Fibroblast of villous mesenchyme (primary cell): ENCODE data around the gene POLR2L. TPM values are rescaled to one million over a fixed set of nuclear protein-coding genes. Genes with fewer than 3 reads are reported as not detected.

Experiments
- DNase-seq: peaks from one replicate; pipeline ENCODE4 v3.0.0-alpha.2; 2010; ENCODE audit warnings: low read depth
- H3K4me3 ChIP-seq: 2 replicates; pipeline ENCODE4 v1.5.1; 2011; ENCODE audit warnings: low read depth, mild to moderate bottlenecking, low read length
- total RNA-seq: library from RNA; depleted of rRNA; stranded (reverse); fragments of >200 nt; gene quantifications from 2 replicates; pipeline ENCODE4 v1.2.3, GENCODE V29; 2012
- TF ChIP-seq, protein P1 (sequence below): IDR thresholded peaks from 2 replicates; pipeline ENCODE4 v1.5.1; 2012; ENCODE audit warnings: low read depth, mild to moderate bottlenecking, low read length; ENCODE audit not compliant: insufficient read depth

The POLR2L gene
- total RNA-seq, 1 donor, result 92.4 TPM

DNA sequence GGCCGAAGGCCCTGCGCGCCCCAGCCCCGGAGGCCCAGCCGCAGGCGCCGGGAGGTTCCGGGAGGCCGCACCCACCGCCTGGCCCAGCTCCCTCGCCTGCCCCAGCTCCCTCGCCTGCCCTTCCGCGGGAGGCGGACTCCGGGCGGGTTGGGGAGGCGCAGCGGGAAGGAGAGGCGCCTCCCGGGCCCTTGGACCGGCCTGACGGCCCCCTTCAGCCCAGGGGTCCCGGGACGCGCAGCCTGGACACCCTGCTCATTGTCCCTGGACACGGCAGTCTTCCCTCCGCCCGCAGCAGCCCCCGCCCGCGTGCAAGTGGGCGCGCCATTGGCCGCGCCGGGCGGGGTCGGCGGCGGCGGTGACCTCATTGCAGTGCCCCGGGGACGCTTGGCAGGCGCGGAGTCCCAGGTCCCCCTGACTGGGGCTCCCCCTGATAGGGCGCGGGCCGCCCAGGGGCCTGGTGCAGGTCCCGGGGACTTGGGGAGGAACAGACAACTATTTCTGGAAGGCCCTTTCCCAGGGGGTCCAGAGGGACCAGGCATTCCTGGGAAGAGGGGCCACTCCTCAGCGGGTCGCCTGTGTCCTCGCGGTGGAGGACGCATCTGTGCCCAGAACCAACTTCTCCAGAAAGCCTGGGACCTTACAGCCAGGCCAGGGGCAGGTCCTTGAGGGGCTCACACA lies 9.1 kb downstream of the POLR2L start:
- TF ChIP-seq, protein P1, sequence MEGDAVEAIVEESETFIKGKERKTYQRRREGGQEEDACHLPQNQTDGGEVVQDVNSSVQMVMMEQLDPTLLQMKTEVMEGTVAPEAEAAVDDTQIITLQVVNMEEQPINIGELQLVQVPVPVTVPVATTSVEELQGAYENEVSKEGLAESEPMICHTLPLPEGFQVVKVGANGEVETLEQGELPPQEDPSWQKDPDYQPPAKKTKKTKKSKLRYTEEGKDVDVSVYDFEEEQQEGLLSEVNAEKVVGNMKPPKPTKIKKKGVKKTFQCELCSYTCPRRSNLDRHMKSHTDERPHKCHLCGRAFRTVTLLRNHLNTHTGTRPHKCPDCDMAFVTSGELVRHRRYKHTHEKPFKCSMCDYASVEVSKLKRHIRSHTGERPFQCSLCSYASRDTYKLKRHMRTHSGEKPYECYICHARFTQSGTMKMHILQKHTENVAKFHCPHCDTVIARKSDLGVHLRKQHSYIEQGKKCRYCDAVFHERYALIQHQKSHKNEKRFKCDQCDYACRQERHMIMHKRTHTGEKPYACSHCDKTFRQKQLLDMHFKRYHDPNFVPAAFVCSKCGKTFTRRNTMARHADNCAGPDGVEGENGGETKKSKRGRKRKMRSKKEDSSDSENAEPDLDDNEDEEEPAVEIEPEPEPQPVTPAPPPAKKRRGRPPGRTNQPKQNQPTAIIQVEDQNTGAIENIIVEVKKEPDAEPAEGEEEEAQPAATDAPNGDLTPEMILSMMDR, result no peak
- no peak for DNase-seq
- peak overlapping the region; percentile 72 for H3K4me3 ChIP-seq

DNA sequence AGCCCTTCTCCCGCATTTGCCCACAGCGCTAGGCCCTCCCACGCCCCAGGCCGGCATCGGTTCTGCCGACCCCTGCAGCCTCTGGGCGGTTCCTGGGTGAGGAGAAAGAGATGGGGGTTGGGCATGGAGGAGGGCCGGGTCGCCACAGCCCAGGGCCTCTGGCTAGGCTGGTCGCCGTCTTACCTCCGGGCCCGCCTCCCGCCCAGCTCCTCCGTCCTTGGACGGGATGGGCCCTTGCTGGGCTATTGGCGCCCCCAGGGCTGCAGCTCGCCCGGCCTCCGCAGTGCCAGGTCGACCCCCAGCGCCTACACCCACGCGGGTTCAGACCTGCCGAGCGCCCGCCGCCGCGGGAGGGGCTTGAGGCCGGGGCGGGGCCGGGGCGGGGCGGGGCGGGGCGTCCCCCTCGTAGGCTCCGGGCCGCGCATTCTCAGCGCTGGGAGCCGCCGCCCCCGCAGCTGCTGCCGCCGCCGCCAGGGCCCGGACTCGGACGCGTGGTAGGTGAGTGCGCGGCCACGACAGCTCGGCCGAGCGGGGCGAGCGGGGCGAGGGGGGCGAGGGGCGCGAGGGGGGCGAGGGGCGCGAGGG lies 9.7 kb downstream of the POLR2L start, which contains the start of gene CD151:
TSS of gene CD151 (plus strand) at position 424 of the 585 bp plus-strand sequence. CDS start 3,118 bp downstream, outside the sequence.
- DNase-seq, result peak; percentile 53
- peak within 1 kb of the TSS; percentile 72 for H3K4me3 ChIP-seq
- TF ChIP-seq, protein P1, result no peak

DNA sequence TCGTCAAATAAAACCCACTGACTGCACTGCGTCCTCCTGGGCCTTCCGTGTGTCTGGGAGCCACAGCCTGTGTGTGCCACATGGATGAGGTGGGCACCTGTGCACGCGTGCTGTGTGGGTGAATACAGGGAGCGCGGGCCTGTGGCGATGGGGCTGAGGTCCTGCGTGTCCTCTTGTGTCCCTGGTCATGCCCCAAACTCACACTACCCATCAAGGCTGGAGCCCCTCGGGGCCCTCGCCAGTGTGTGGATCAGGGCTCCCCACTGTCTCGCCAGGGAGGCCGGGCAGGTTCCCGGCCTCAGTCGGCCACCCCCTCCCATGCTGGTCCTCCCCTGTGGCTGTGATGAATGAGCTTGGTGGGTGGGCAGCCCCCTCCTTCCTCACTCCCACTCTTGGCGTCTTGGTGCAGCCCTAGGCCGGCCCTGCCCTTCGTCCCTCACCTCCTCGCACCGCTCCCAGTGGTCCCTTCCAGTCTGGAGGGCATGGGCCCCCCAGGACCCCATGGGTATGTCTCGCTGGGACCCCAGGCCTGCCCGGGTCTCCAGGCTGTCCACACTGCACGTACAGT lies 10.3 kb downstream of the POLR2L start:
- no peak for DNase-seq
- peak overlapping the region; percentile 57 for H3K4me3 ChIP-seq
- TF ChIP-seq, protein P1, result no peak

DNA sequence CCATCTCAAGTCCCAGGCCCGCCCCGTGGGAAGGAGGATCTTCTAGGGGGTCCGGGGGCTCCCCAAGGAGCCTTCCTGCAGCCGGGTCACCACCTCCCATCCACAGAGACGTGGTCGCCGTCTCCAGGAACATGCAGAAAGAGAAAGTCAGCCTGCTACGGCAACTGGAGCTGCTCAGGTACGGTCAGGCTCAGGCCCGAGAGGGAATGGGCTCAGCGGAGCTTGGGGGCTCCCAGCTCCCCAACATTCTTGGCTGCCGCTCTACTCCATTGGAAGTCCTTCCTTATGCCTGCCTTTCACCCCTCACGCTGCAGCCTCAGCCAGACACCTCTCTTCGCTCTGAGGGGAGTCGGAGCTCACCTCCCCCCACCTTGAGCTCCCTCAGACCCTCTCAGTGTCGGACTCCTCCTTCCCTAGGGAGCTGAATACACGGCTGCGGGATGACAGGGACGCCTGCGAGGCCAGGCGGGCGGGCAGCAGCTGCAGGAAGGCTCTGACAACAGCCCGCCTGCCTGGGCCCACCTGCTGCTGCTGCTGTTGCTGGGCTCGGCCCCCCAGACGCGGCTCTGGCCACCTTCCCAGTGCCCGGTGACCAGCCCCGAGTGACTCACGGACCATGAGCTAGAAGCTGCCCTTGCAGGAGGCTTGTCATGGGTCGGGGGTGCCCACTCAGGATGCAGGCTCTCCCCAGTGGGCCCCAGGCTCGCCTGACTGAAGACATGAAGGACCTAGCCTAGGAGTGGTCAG lies 11.0 kb downstream of the POLR2L start:
- no peak for DNase-seq
- TF ChIP-seq, protein P1, result no peak
- no peak overlapping the region for H3K4me3 ChIP-seq

DNA sequence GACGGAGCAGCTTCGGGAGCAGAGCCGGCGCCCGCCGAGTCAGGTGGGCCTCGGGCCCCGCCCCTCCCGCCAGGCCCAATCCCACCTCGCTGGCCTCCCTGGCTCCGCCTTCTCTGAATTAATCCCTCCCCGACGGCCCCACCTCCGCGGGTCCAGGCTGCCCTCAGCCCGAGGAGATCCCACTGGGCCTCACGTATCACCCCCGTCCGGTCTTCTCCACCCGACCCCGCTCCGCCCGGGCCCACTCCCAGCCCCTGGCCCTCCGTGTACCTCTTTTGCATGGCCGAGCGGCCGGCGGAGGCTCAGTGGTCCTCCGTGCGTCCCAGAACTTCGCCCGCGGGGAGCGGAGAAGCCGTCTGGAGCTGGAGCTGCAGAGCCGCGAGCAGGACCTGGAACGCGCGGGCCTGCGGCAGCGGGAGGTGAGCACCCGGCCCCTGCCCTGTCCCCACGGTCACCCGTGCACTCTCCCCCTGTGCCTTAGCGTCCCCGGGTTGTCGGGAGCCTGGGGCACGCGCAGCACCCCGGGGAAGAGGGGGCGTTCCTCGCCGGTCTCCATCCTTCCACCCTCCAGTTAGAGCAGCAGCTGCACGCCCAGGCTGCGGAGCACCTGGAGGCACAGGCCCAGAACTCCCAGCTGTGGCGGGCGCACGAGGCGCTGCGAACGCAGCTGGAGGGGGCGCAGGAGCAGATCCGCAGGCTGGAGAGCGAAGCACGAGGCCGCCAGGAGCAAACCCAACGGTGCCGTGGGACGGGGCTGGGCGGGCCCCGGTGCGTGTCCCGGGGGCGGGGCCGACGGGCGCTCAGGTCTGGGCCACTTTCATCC lies 11.8 kb downstream of the POLR2L start:
- DNase-seq, result peak; percentile 63
- H3K4me3 ChIP-seq, result peak overlapping the region; percentile 46

More for the DNA sequence above, 11.8 kb downstream of the POLR2L start:
- TF ChIP-seq, protein P1, result no peak
